PFSK-1 (cell line): Measurements from ENCODE around the gene PBX4.

Experiments
- FOXP2 ChIP-seq: optimal IDR thresholded peaks from 2 replicates; pipeline ENCODE3; 2011; ENCODE audit warnings: borderline replicate concordance, control low read depth, inconsistent platforms; ENCODE audit not compliant: insufficient read depth; ENCODE audit errors: extremely low read length, extremely low read depth
- POLR2AphosphoS5 ChIP-seq: IDR thresholded peaks from 2 replicates; pipeline ENCODE4 v1.6.1; 2012; ENCODE audit warnings: low read depth, mild to moderate bottlenecking, control low read depth, low read length, moderate library complexity
- SIN3A ChIP-seq: IDR thresholded peaks from 2 replicates; pipeline ENCODE4 v1.6.1; 2012; ENCODE audit warnings: mild to moderate bottlenecking, low read length, moderate library complexity, borderline replicate concordance; ENCODE audit not compliant: insufficient read depth
- TAF1 ChIP-seq: IDR thresholded peaks from 2 replicates; pipeline ENCODE4 v1.6.1; 2012; ENCODE audit warnings: low read length, control low read depth, borderline replicate concordance; ENCODE audit not compliant: insufficient read depth
- TF ChIP-seq, protein P1 (sequence below), 2 experiments: IDR thresholded peaks; 2 replicates each; pipeline versions ENCODE4 v1.6.1 to v1.8.0; 2011 to 2012; ENCODE audit warnings: low read depth in 2 of 2, low read length in 2 of 2, control low read depth in 1 of 2, inconsistent platforms in 1 of 2, mild to moderate bottlenecking in 1 of 2, moderate library complexity in 1 of 2; ENCODE audit not compliant: insufficient read depth in 1 of 2

DNA sequence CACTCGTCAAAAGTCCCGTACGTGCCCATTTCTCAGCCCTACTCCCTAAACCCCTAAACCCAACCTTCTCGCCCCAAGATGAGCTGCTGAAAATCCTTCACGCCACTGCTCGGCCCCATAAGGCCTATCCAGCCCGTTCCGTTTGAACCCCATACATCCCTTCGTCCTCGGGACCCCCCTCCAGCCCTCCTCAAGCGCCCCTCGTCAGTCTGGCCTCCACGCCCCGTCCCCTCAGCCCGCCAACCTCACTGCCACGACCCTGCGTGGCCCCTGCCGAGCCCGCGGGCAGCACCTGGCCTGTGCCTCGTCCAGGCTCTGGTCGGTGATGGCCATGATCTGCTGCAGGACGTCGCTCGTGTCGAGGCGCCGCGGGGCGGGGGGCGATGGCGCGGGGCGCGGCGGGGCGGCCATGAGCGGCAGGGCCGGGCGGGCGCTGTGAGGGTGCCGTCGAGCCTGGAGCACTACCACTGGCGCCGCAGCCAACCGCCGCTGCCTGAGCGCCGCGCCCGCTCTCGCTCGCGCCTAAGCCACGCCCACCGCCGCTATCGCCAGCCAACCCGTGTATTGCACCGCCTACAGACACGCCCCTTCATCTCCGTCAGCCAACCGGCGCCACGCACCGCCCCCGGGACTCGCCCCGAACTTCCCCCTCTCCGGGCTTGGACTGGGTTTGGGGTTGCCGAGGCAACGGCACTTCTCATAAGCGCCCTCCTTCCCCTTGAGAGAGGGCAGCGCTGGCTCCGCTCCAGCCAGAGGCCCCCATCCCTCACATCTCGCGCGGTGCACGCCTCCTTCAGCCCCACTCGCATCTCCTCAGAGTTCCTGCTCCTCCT is at the start of gene PBX4:
- TF ChIP-seq, protein P1, sequence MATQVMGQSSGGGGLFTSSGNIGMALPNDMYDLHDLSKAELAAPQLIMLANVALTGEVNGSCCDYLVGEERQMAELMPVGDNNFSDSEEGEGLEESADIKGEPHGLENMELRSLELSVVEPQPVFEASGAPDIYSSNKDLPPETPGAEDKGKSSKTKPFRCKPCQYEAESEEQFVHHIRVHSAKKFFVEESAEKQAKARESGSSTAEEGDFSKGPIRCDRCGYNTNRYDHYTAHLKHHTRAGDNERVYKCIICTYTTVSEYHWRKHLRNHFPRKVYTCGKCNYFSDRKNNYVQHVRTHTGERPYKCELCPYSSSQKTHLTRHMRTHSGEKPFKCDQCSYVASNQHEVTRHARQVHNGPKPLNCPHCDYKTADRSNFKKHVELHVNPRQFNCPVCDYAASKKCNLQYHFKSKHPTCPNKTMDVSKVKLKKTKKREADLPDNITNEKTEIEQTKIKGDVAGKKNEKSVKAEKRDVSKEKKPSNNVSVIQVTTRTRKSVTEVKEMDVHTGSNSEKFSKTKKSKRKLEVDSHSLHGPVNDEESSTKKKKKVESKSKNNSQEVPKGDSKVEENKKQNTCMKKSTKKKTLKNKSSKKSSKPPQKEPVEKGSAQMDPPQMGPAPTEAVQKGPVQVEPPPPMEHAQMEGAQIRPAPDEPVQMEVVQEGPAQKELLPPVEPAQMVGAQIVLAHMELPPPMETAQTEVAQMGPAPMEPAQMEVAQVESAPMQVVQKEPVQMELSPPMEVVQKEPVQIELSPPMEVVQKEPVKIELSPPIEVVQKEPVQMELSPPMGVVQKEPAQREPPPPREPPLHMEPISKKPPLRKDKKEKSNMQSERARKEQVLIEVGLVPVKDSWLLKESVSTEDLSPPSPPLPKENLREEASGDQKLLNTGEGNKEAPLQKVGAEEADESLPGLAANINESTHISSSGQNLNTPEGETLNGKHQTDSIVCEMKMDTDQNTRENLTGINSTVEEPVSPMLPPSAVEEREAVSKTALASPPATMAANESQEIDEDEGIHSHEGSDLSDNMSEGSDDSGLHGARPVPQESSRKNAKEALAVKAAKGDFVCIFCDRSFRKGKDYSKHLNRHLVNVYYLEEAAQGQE (IDR thresholded peaks at IDR 0.05; ENCODE audit: insufficient read depth in 1 of 2, low read depth in 2 of 2, low read length in 2 of 2) = no peak
- no peak for TF ChIP-seq POLR2AphosphoS5
- no peak for TF ChIP-seq SIN3A
- no peak for TF ChIP-seq TAF1
- no peak for TF ChIP-seq FOXP2
